OCI-LY7 (cell line): Measurements from ENCODE around the gene PLPPR5. TPM values are rescaled to one million over a fixed set of nuclear protein-coding genes. Genes with fewer than 3 reads are reported as not detected.

Source experiments
- BruUV-seq: library from RNA; stranded (reverse); fragments of 400-500 nt; replicated peaks from 2 replicates; lab custom pipeline; 2021; lab: Mats Ljungman, UMichigan
- CTCF ChIA-PET: fragments of 300-600 bp; sonication (Branson Sonifier 250); formaldehyde crosslinking; loops from one replicate; lab custom pipeline; 2022; ENCODE audit warnings: antibody characterized with exemption; ENCODE audit not compliant: unreplicated experiment; lab: Charles Lee
- POLR2A ChIA-PET: fragments of 300-600 bp; sonication (Branson Sonifier 250); formaldehyde crosslinking; loops from one replicate; lab custom pipeline; 2022; ENCODE audit warnings: antibody characterized with exemption; lab: Charles Lee
- DNase-seq: peaks from one replicate; pipeline ENCODE4 v3.0.0-alpha.2; 2015; ENCODE audit warnings: low spot score
- H2AFZ ChIP-seq: fragments of 200-600 bp; sonication (generic), shearing (Covaris generic); 2 replicates; pipeline ENCODE4 v1.6.1; 2014; ENCODE audit warnings: mild to moderate bottlenecking, antibody characterized with exemption, low read length, moderate library complexity
- H3K27ac ChIP-seq: fragments of 200-600 bp; sonication (generic); 2 replicates; pipeline ENCODE4 v1.5.1; 2014; ENCODE audit warnings: mixed run types, low read depth, mild to moderate bottlenecking, moderate library complexity, low read length, inconsistent platforms; ENCODE audit not compliant: poor library complexity, severe bottlenecking
- H3K36me3 ChIP-seq: fragments of 200-600 bp; sonication (generic); 2 replicates; pipeline ENCODE4 v1.6.1; 2014; ENCODE audit warnings: mild to moderate bottlenecking, antibody characterized with exemption, low read length, moderate library complexity, mixed read lengths; ENCODE audit not compliant: insufficient read depth
- H3K4me1 ChIP-seq: fragments of 200-600 bp; sonication (generic); 2 replicates; pipeline ENCODE4 v1.5.1; 2014; ENCODE audit warnings: mild to moderate bottlenecking, low read length; ENCODE audit not compliant: insufficient read depth, poor library complexity, severe bottlenecking
- H3K4me2 ChIP-seq: fragments of 200-600 bp; sonication (generic); 2 replicates; pipeline ENCODE4 v1.6.1; 2014; ENCODE audit warnings: mild to moderate bottlenecking, low read length
- H3K4me3 ChIP-seq: fragments of 200-600 bp; sonication (generic); 2 replicates; pipeline ENCODE4 v1.5.1; 2014; ENCODE audit warnings: mild to moderate bottlenecking, low read depth, low read length; ENCODE audit not compliant: poor library complexity, severe bottlenecking
- H3K79me2 ChIP-seq: fragments of 200-600 bp; sonication (generic); 2 replicates; pipeline ENCODE4 v1.6.1; 2016; ENCODE audit warnings: low read depth, mild to moderate bottlenecking, low read length, moderate library complexity, mixed read lengths; ENCODE audit not compliant: insufficient read depth
- H3K9me2 ChIP-seq: fragments of 200-600 bp; sonication (generic); 2 replicates; pipeline ENCODE4 v1.6.1; 2016; ENCODE audit warnings: mild to moderate bottlenecking, low read length, mixed read lengths; ENCODE audit not compliant: insufficient read depth
- H3K9me3 ChIP-seq: fragments of 200-600 bp; sonication (generic); 2 replicates; pipeline ENCODE4 v1.6.1; 2014; ENCODE audit warnings: mild to moderate bottlenecking, mixed run types, low read length, mixed read lengths
- H4K20me1 ChIP-seq: fragments of 200-600 bp; sonication (generic); 2 replicates; pipeline ENCODE4 v1.6.1; 2014; ENCODE audit warnings: mild to moderate bottlenecking, antibody characterized with exemption, low read length, moderate library complexity, mixed read lengths; ENCODE audit not compliant: insufficient read depth
- EZH2phosphoT487 ChIP-seq: fragments of 200-600 bp; sonication (generic); IDR thresholded peaks from 2 replicates; pipeline ENCODE4 v1.6.1; 2018; ENCODE audit warnings: low read depth, borderline replicate concordance, mild to moderate bottlenecking, mixed run types, antibody characterized with exemption, low read length, moderate library complexity, mixed read lengths
- intact Hi-C: fragments of 100-400 bp; cut with micrococcal nuclease; formaldehyde crosslinking; loops from one replicate; pipeline ENCODE4 v1.10.0; 2022; ENCODE audit not compliant: unreplicated experiment
- total RNA-seq, 2 experiments: library from RNA; depleted of rRNA in 1 of 2; stranded (reverse); fragments of >200 nt in 1 of 2; shearing (Covaris generic) in 1 of 2; gene quantifications; 2 replicates each; pipeline ENCODE4 v1.2.3, GENCODE V29; 2014 to 2022
- TF ChIP-seq, protein P1 (sequence below): fragments of 200-600 bp; sonication (generic); conservative IDR thresholded peaks from 2 replicates; pipeline ENCODE4 v1.5.1; 2014; ENCODE audit warnings: mild to moderate bottlenecking, antibody characterized with exemption, low read length, moderate library complexity, mixed read lengths

Gene PLPPR5
- total RNA-seq, 2 experiments from 2014 or later: not detected

DNA sequence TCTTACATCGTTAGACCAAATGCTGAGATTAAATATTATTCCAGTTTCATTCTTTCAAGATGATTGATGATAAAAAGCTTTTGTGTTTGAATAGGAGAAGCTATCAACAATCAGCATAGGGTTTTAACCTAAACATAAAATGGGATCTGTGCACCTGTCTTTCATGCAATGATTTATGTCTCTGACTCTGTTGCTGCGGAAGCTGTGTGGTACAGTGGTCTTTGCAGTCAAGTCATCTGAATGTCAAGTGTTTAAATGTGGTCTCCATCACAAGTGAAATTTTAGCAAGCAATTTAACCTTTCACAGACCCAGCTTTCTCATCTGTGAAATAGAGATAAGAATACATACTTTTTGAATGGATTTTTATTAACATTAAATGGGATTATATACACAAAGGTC lies 107.2 kb downstream of the PLPPR5 start:
- Histone ChIP-seq H3K79me2 (no peaks in the 10 kb centered on the region), H3K9me3 (no peaks in the 10 kb centered on the region), H4K20me1 (no peaks in the 10 kb centered on the region), H3K9me2 (no peaks in the 10 kb centered on the region), H3K36me3 (no peaks in the 10 kb centered on the region), H3K4me2 (no peak overlapping the region), H3K4me1 (no peaks in the 10 kb centered on the region), H3K4me3 (no peak overlapping the region), H3K27ac (no peak overlapping the region), H2AFZ (no peak overlapping the region)
- intact Hi-C loops: no loop called here
- BruUV-seq: no TSS peak
- DNase-seq: no peak
- ChIA-PET CTCF (no interaction called here), POLR2A (interaction anchor here (0.7 to 1.5 kb wide), 4 partner anchors 17 to 87 kb away, joined by 3 to 4 read pairs (median 3); no protein-coding TSS in a partner anchor)
- TF ChIP-seq EZH2phosphoT487: no peak
- TF ChIP-seq, protein P1, sequence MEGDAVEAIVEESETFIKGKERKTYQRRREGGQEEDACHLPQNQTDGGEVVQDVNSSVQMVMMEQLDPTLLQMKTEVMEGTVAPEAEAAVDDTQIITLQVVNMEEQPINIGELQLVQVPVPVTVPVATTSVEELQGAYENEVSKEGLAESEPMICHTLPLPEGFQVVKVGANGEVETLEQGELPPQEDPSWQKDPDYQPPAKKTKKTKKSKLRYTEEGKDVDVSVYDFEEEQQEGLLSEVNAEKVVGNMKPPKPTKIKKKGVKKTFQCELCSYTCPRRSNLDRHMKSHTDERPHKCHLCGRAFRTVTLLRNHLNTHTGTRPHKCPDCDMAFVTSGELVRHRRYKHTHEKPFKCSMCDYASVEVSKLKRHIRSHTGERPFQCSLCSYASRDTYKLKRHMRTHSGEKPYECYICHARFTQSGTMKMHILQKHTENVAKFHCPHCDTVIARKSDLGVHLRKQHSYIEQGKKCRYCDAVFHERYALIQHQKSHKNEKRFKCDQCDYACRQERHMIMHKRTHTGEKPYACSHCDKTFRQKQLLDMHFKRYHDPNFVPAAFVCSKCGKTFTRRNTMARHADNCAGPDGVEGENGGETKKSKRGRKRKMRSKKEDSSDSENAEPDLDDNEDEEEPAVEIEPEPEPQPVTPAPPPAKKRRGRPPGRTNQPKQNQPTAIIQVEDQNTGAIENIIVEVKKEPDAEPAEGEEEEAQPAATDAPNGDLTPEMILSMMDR: no peak

DNA sequence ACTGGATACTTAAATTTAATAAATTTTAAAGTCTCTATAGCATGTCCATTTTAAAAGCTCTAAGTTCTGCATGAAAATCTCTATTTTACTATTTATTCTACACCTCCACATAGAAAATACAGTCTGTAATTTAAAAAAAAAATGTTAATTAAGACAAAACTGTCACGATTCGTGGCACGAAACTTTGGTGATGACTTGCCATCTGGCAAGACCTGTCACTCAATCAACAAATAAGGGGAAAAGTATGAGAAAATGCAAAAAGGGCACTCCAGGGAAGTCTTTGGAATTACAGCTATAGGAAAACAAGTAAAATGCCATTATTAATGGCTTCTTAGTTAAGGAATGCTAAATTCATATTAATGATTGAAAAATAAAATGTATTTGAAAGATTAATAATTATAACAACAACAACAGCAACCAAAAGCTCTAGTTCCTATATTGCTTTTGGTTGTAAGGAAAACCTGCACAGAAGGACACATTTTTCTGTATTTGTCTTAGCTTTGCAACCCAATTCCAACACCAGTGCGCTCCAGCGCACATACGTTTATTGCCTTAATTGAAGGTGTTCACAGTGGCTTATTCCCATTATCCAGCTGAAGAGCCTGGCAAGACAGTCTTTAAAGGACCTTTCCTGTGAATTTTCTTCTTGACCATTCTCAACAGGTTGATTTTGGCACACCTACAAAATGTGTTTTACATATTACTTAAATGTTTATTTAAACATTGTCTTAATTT lies 107.8 kb downstream of the PLPPR5 start:
- no peak overlapping the region for H3K27ac ChIP-seq
- no peaks in the 10 kb centered on the region for H3K36me3 ChIP-seq
- no peak overlapping the region for H3K4me3 ChIP-seq
- POLR2A ChIA-PET: interaction anchor here (0.5 to 1.5 kb wide), 3 partner anchors 18 to 87 kb away, joined by 3 to 4 read pairs (median 3); no protein-coding TSS in a partner anchor
- intact Hi-C loops: no loop called here
- H3K9me2 ChIP-seq: no peaks in the 10 kb centered on the region
- CTCF ChIA-PET: no interaction called here
- no peaks in the 10 kb centered on the region for H3K9me3 ChIP-seq
- TF ChIP-seq, protein P1: no peak
- TF ChIP-seq EZH2phosphoT487: no peak
- H3K79me2 ChIP-seq: no peaks in the 10 kb centered on the region
- H3K4me2 ChIP-seq: no peak overlapping the region
- BruUV-seq: no TSS peak
- H4K20me1 ChIP-seq: no peaks in the 10 kb centered on the region
- no peak overlapping the region for H2AFZ ChIP-seq
- no peaks in the 10 kb centered on the region for H3K4me1 ChIP-seq
- DNase-seq: no peak

DNA sequence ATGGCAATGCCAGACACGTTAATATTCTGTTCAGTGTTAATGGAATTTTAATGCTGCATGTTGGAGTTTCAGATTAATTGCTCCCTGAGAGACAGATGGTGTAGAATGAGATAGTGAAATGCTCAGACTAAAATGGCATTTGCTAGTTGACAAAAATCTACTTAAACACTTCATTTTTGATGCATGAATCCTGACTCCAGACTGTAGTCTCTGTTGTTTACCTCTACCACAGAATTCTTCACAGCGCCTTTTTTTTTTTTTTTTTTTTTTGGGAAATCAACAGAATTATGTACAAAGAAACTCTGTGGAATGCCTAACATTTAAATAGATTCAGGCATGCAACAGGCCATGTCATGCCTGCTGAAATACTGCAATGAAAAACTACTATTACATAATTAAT lies 111.3 kb downstream of the PLPPR5 start:
- DNase-seq: no peak
- TF ChIP-seq, protein P1: no peak
- Histone ChIP-seq H3K9me3 (no peaks in the 10 kb centered on the region), H3K79me2 (no peaks in the 10 kb centered on the region), H3K4me1 (no peaks in the 10 kb centered on the region), H4K20me1 (no peaks in the 10 kb centered on the region), H3K9me2 (no peaks in the 10 kb centered on the region), H2AFZ (no peak overlapping the region), H3K4me2 (no peak overlapping the region), H3K4me3 (no peak overlapping the region), H3K36me3 (no peaks in the 10 kb centered on the region), H3K27ac (no peak overlapping the region)
- ChIA-PET CTCF (no interaction called here), POLR2A (no interaction called here)
- BruUV-seq: no TSS peak
- intact Hi-C loops: no loop called here
